K562 (cell line): ENCODE measurements around the gene MARS1.

ENCODE experiments used
- FUS ChIP-seq: fragments of 200-400 bp; formaldehyde crosslinking; optimal IDR thresholded peaks from 2 replicates; pipeline ENCODE3; 2017; ENCODE audit warnings: low read depth, low read length
- KAT7 ChIP-seq: sonication (generic); formaldehyde crosslinking; IDR thresholded peaks from 2 replicates; pipeline ENCODE4 v1.8.0; 2022; ENCODE audit warnings: missing genetic modification reagents, mild to moderate bottlenecking, borderline replicate concordance
- NFYB ChIP-seq: IDR thresholded peaks from 2 replicates; pipeline ENCODE4 v1.6.1; 2011; ENCODE audit warnings: mild to moderate bottlenecking, moderate library complexity; ENCODE audit not compliant: insufficient read length; ENCODE audit errors: extremely low read depth
- PHF8 ChIP-seq: fragments of 200-600 bp; sonication (generic); IDR thresholded peaks from 2 replicates; pipeline ENCODE4 v1.6.1; 2012; ENCODE audit warnings: mixed run types, mild to moderate bottlenecking, inconsistent platforms, low read length, moderate library complexity, borderline replicate concordance
- POLR2A ChIP-seq: fragments of 450-650 bp; conservative IDR thresholded peaks from 2 replicates; pipeline ENCODE4 v1.6.1; 2016
- RUNX1 ChIP-seq: sonication (generic); IDR thresholded peaks from 2 replicates; pipeline ENCODE4 v1.6.1; 2016; ENCODE audit warnings: antibody characterized with exemption, low read depth
- TEAD1 ChIP-seq, 2 experiments: fragments of 450-650 bp in 1 of 2; sonication (generic) in 1 of 2; formaldehyde crosslinking; IDR thresholded peaks; 2 replicates each; pipeline versions ENCODE4 v1.4.0 to v1.8.0; 2020 to 2022; ENCODE audit warnings: mild to moderate bottlenecking in 2 of 2, missing genetic modification reagents in 1 of 2
- ZFX ChIP-seq: sonication (generic); formaldehyde crosslinking; IDR thresholded peaks from 2 replicates; pipeline ENCODE4 v1.8.0; 2022; ENCODE audit warnings: mild to moderate bottlenecking, missing genetic modification reagents, moderate library complexity
- ZNF140 ChIP-seq: fragments of 250-450 bp; sonication (Bioruptor Pico); IDR thresholded peaks from 2 replicates; pipeline ENCODE4 v1.8.0; 2021; ENCODE audit warnings: moderate library complexity, mild to moderate bottlenecking, inconsistent platforms
- ZNF318 ChIP-seq, 2 experiments: fragments of 450-650 bp; IDR thresholded peaks; 2 replicates each; pipeline ENCODE4 v1.6.1; 2016; ENCODE audit warnings: mild to moderate bottlenecking in 2 of 2, borderline replicate concordance in 1 of 2, low read depth in 1 of 2, moderate library complexity in 1 of 2
- TF ChIP-seq, protein P1 (sequence below): sonication (generic); formaldehyde crosslinking; IDR thresholded peaks from 2 replicates; pipeline ENCODE4 v1.5.0; 2020; ENCODE audit warnings: missing genetic modification reagents
- TF ChIP-seq, protein P2 (sequence below): sonication (generic); formaldehyde crosslinking; IDR thresholded peaks from 2 replicates; pipeline ENCODE4 v1.8.0; 2022; ENCODE audit warnings: mild to moderate bottlenecking, missing genetic modification reagents
- TF ChIP-seq, protein P3 (sequence below), 3 experiments: IDR thresholded peaks in 2 of 3; conservative IDR thresholded peaks in 1 of 3; 2 replicates each; pipeline ENCODE4 v1.5.1; 2011 to 2012; ENCODE audit warnings: low read length in 3 of 3, mild to moderate bottlenecking in 3 of 3, control low read depth in 2 of 3, improper control_type of control experiment in 1 of 3, inconsistent platforms in 1 of 3, low read depth in 1 of 3, mixed read lengths in 1 of 3, moderate library complexity in 1 of 3; ENCODE audit not compliant: insufficient read depth in 2 of 3

DNA sequence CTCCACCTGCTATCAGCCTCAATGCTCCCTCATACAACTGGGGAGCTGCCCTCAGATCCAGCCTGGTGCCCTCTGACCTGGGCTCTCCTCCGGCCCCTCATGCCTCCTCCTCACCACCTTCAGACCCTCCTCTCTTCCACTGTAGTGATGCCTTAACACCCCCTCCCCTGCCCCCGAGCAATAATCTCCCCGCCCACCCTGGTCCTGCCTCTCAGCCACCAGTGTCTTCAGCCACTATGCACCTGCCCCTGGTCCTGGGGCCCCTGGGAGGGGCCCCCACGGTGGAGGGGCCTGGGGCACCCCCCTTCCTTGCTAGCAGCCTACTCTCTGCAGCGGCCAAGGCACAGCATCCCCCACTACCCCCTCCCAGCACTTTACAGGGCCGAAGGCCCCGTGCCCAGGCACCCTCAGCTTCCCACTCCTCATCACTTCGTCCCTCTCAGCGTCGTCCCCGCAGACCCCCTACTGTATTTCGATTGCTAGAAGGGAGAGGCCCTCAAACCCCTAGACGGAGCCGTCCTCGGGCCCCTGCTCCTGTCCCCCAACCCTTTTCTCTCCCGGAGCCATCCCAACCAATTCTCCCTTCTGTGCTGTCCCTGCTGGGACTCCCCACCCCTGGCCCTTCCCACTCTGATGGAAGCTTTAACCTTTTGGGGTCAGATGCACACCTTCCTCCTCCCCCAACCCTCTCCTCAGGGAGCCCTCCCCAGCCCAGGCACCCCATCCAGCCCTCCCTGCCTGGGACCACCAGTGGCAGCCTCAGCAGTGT is 37.9 kb downstream of the MARS1 start:
- TF ChIP-seq ZNF140 (CRISPR knock-in tag) (no peak), RUNX1 (no peak), ZFX (CRISPR knock-in tag) (no peak), POLR2A (no peak), ZNF318 (IDR thresholded peaks at IDR 0.05; ENCODE audit: borderline replicate concordance in 1 of 2, low read depth in 1 of 2) (no peak), FUS (no peak), PHF8 (no peak), KAT7 (CRISPR knock-in tag) (no peak), TEAD1 (CRISPR knock-in tag; IDR thresholded peaks at IDR 0.05) (no peak), NFYB (no peak)
- TF ChIP-seq, protein P1, sequence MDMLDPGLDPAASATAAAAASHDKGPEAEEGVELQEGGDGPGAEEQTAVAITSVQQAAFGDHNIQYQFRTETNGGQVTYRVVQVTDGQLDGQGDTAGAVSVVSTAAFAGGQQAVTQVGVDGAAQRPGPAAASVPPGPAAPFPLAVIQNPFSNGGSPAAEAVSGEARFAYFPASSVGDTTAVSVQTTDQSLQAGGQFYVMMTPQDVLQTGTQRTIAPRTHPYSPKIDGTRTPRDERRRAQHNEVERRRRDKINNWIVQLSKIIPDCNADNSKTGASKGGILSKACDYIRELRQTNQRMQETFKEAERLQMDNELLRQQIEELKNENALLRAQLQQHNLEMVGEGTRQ = no peak
- TF ChIP-seq, protein P2, sequence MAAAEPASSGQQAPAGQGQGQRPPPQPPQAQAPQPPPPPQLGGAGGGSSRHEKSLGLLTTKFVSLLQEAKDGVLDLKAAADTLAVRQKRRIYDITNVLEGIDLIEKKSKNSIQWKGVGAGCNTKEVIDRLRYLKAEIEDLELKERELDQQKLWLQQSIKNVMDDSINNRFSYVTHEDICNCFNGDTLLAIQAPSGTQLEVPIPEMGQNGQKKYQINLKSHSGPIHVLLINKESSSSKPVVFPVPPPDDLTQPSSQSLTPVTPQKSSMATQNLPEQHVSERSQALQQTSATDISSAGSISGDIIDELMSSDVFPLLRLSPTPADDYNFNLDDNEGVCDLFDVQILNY = no peak
- TF ChIP-seq, protein P3, sequence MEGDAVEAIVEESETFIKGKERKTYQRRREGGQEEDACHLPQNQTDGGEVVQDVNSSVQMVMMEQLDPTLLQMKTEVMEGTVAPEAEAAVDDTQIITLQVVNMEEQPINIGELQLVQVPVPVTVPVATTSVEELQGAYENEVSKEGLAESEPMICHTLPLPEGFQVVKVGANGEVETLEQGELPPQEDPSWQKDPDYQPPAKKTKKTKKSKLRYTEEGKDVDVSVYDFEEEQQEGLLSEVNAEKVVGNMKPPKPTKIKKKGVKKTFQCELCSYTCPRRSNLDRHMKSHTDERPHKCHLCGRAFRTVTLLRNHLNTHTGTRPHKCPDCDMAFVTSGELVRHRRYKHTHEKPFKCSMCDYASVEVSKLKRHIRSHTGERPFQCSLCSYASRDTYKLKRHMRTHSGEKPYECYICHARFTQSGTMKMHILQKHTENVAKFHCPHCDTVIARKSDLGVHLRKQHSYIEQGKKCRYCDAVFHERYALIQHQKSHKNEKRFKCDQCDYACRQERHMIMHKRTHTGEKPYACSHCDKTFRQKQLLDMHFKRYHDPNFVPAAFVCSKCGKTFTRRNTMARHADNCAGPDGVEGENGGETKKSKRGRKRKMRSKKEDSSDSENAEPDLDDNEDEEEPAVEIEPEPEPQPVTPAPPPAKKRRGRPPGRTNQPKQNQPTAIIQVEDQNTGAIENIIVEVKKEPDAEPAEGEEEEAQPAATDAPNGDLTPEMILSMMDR (IDR thresholded peaks at IDR 0.05 in 2 of 3, conservative IDR thresholded peaks at IDR 0.05 in 1 of 3; ENCODE audit: insufficient read depth in 2 of 3, low read depth in 1 of 3, low read length in 3 of 3) = no peak
